Stimulated activated CD4-positive, alpha-beta T cell treated with anti-CD3 and anti-CD28 coated beads, Interleukin-4, amount 100 ng/mL, for 48 hours (primary cell): Measurements from ENCODE around the gene GNPDA2.
A peak's percentile ranks its signal among the peaks of the same experiment; 100 is the strongest.
"Not testable (repeated sequence)": the region's sequence is repeated elsewhere in the genome, so short reads cannot be mapped to it uniquely, and the experiment has no call there.

ENCODE experiments used
- DNase-seq, 2 donors: peaks; one replicate each; pipeline ENCODE4 v3.0.0-alpha.2; 2020; ENCODE audit warnings: low read depth in 2 of 2

GNPDA2 gene

GRCh38 chr4:44726038-44726871 is at the start of gene GNPDA2:
GNPDA2 (minus strand) TSS chr4:44726556; CDS start chr4:44722207, 4,349 bp downstream.
- peak; percentile 63 to 72 for DNase-seq

- DNase-seq = no peak
These were observed 46.0 kb upstream of the GNPDA2 start for GRCh38 chr4:44772340-44772739.

- no peak for DNase-seq
These were observed 45.4 kb upstream of the GNPDA2 start for GRCh38 chr4:44771789-44772188.

GRCh38 chr4:44766453-44766852 is 40.1 kb upstream of the GNPDA2 start:
- no peak for DNase-seq

GRCh38 chr4:44765116-44765515 is 38.8 kb upstream of the GNPDA2 start:
- no peak for DNase-seq

GRCh38 chr4:44761306-44761705 is 35.0 kb upstream of the GNPDA2 start:
- no peak for DNase-seq

- no peak for DNase-seq
These were observed 34.0 kb upstream of the GNPDA2 start for GRCh38 chr4:44760142-44760898.

- no peak for DNase-seq
These were observed 30.2 kb upstream of the GNPDA2 start for GRCh38 chr4:44756559-44756958.

GRCh38 chr4:44740201-44740600 is 13.8 kb upstream of the GNPDA2 start:
- DNase-seq = no peak

- DNase-seq = no peak
These were observed 12.3 kb upstream of the GNPDA2 start for GRCh38 chr4:44738615-44739014.

GRCh38 chr4:44736900-44737299 is 10.5 kb upstream of the GNPDA2 start:
- no peak for DNase-seq

- DNase-seq = not testable (repeated sequence)
These were observed 2.3 kb upstream of the GNPDA2 start for GRCh38 chr4:44728694-44729093.

- DNase-seq = no peak
These were observed 1.1 kb upstream of the GNPDA2 start for GRCh38 chr4:44727471-44727870.

- DNase-seq = no peak
These were observed 674 bp downstream of the GNPDA2 start for GRCh38 chr4:44725726-44726037.

- no peak for DNase-seq
These were observed 1.2 kb downstream of the GNPDA2 start for GRCh38 chr4:44725166-44725565.

GRCh38 chr4:44722001-44722400 is 4.4 kb downstream of the GNPDA2 start:
- DNase-seq = no peak

GRCh38 chr4:44720371-44720770 is 6.0 kb downstream of the GNPDA2 start:
- DNase-seq = no peak

GRCh38 chr4:44716597-44716996 is 9.8 kb downstream of the GNPDA2 start:
- DNase-seq = no peak

GRCh38 chr4:44713125-44713524 is 13.2 kb downstream of the GNPDA2 start:
- no peak for DNase-seq

GRCh38 chr4:44704673-44705072 is 21.7 kb downstream of the GNPDA2 start:
- DNase-seq = no peak

- no peak for DNase-seq
These were observed 25.3 kb downstream of the GNPDA2 start for GRCh38 chr4:44701037-44701436.

- DNase-seq = no peak
These were observed 25.9 kb downstream of the GNPDA2 start for GRCh38 chr4:44700427-44700826.

GRCh38 chr4:44684648-44685047 is 41.7 kb downstream of the GNPDA2 start:
- no peak for DNase-seq
